Measurements from ENCODE around the gene MRFAP1. TPM values are rescaled to one million over a fixed set of nuclear protein-coding genes. Genes with fewer than 3 reads are reported as not detected.

The MRFAP1 gene
- total and polyA plus RNA-seq, 10 of the 15 experiments (the other 5 are each of a cell fraction or from before 2014, with no cell fraction given), result 18.7 to 105 (median 80.8) TPM

GRCh38 chr4:6639137-6639680, 1.3 kb upstream of the MRFAP1 start:
- WGBS (ENCODE audit: insufficient coverage, insufficient replicate concordance, low lambda C conversion rate, missing lambda C conversion rate), result 97% methylated on average over 14 of the region's 14 CpGs
- RAD21 ChIA-PET (ENCODE audit: unreplicated experiment), result interaction anchor here (0.7 kb wide), 1 partner anchor 78 kb away, joined by 3 read pairs; no protein-coding TSS in a partner anchor
- FAIRE-seq, result no peak

More at GRCh38 chr4:6639137-6639680, 1.3 kb upstream of the MRFAP1 start:
- Histone ChIP-seq H3K9me3 (replicated peaks; ENCODE audit: control insufficient read depth, insufficient read depth, low read length) (no peaks in the 10 kb centered on the region), H3K9ac (ENCODE audit: control insufficient read depth, insufficient read depth, low read length) (no peak overlapping the region), H3K4me2 (ENCODE audit: control insufficient read depth, insufficient read depth) (no peak overlapping the region), H4K20me1 (ENCODE audit: control insufficient read depth, insufficient read depth) (no peaks in the 10 kb centered on the region; the same call in 1 of the 2 replicates), H3K4me1 (ENCODE audit: control insufficient read depth, insufficient read depth, low read length) (peaks cover 7% of the 10 kb centered on the region), H3K36me3 (ENCODE audit: control insufficient read depth in 2 of 2, insufficient read depth in 2 of 2, low read length in 1 of 2) (peaks cover 0 to 9% of the 10 kb centered on the region in 2 experiments; a peak in 2 of 4 replicates), H3K27ac (ENCODE audit: control insufficient read depth, insufficient read depth) (no peak overlapping the region), H2AFZ (ENCODE audit: control insufficient read depth, low read depth, low read length) (no peak overlapping the region), H3K4me3 (no peak overlapping the region), H3K79me2 (ENCODE audit: control insufficient read depth, insufficient read depth, low read length) (peaks cover 29% of the 10 kb centered on the region), H3K27me3 (replicated peaks in 1 of 2; ENCODE audit: control insufficient read depth in 2 of 2, insufficient read depth in 2 of 2, low read length in 1 of 2) (no peaks in the 10 kb centered on the region)
- intact Hi-C loops (cut with micrococcal nuclease; ENCODE audit: unreplicated experiment), result no loop called here
- ChIA-PET POLR2A (interaction anchor here (0.6 kb wide), 1 partner anchor 23 kb away, joined by 3 read pairs; no protein-coding TSS in a partner anchor), SMC1A (ENCODE audit: uncharacterized antibody, unreplicated experiment) (interaction anchor here (1.0 to 1.3 kb wide), 2 partner anchors 26 to 34 kb away, joined by 3 to 4 read pairs; a partner anchor contains a TSS), CTCF (no interaction called here)
- no TSS peak for BruUV-seq (replicated peaks)
- no peak for ATAC-seq
- no peak for DNase-seq (ENCODE audit: low read depth, low spot score)
- in situ Hi-C loops (cut with MboI), result no loop called here
- TF ChIP-seq SIX5 (IDR thresholded peaks at IDR 0.05; ENCODE audit: low read depth, low read length, severe bottlenecking), result no peak
- TF ChIP-seq PBX3 (IDR thresholded peaks at IDR 0.05; ENCODE audit: insufficient replicate concordance, low read depth, low read length), result no peak
- TF ChIP-seq RFX5 (IDR thresholded peaks at IDR 0.05; ENCODE audit: low read depth, low read length), result no peak
- no peak for TF ChIP-seq CUX1 (IDR thresholded peaks at IDR 0.05; ENCODE audit: insufficient replicate concordance, low read depth, low read length)

Data from GM12878 (cell line).